Astrocyte of the spinal cord (primary cell): ENCODE results near the gene DDX4.

Experiments used
- DNase-seq: peaks from one replicate; pipeline ENCODE4 v3.0.0; 2011; ENCODE audit warnings: low read depth, low spot score
- H3K4me3 ChIP-seq: 2 replicates; pipeline ENCODE4 v1.5.1; 2011; ENCODE audit warnings: low read depth, mild to moderate bottlenecking, low read length, moderate library complexity
- in situ Hi-C: cut with HindIII; loops from 2 replicates; pipeline ENCODE4 v1.10.0; 2017; ENCODE audit warnings: low sequenced_read_pairs
- TF ChIP-seq, protein P1 (sequence below): IDR thresholded peaks from 2 replicates; pipeline ENCODE4 v1.5.1; 2012; ENCODE audit warnings: low read depth, mild to moderate bottlenecking, low read length, inconsistent platforms

The DDX4 gene

DNA sequence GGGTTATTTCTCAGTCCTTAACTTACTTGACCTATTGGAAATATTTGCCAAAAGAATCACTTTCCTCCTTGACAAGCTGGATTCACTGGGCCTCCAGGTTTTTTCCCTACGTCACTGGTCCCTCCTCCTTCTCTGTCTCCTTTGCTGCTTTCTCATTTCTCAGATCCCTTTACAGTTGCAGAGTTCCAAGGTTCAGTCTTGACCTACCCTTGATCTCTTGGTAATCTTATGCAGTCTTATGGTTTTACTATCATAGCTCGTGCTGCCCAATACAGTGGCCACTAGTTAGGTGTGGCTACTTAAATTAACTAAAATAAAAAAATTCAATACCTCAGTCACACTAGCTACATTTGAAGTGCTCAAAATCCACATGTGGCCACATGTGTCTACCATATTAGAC, 37.1 kb upstream of the DDX4 start:
- in situ Hi-C loops: no loop called here
- no peak overlapping the region for H3K4me3 ChIP-seq
- no peak for DNase-seq
- TF ChIP-seq, protein P1, sequence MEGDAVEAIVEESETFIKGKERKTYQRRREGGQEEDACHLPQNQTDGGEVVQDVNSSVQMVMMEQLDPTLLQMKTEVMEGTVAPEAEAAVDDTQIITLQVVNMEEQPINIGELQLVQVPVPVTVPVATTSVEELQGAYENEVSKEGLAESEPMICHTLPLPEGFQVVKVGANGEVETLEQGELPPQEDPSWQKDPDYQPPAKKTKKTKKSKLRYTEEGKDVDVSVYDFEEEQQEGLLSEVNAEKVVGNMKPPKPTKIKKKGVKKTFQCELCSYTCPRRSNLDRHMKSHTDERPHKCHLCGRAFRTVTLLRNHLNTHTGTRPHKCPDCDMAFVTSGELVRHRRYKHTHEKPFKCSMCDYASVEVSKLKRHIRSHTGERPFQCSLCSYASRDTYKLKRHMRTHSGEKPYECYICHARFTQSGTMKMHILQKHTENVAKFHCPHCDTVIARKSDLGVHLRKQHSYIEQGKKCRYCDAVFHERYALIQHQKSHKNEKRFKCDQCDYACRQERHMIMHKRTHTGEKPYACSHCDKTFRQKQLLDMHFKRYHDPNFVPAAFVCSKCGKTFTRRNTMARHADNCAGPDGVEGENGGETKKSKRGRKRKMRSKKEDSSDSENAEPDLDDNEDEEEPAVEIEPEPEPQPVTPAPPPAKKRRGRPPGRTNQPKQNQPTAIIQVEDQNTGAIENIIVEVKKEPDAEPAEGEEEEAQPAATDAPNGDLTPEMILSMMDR: no peak

DNA sequence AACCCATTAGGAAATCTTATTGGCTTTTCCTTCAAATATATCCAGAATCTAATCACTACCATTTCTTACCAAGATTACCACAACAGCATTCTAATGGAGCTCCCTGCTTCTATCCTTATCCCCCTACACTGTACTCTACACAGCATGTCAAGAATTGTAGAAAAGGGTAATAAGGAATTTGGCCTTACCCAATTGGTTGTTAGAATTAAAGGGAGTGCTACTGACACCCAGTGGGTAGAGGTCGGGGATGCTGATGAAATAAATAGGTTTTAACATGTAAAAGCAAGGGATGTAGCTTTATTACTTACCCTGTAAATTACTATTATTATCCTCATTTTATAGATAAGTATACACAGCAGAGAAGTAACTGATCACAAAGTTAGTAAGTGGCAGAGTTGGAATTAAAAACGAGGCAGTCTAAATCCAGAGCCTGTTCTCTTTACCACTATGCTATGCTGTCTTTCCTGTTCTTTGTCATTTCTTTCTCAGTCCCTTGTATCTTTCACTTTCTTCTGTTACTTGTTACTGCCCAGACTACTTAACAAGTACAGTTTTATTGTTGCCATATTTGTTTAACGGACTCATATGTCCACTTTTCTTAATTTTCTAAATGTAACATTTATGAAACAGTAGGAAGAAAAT, 36.3 kb upstream of the DDX4 start:
- TF ChIP-seq, protein P1: no peak
- no peak overlapping the region for H3K4me3 ChIP-seq
- in situ Hi-C loops: no loop called here
- no peak for DNase-seq

DNA sequence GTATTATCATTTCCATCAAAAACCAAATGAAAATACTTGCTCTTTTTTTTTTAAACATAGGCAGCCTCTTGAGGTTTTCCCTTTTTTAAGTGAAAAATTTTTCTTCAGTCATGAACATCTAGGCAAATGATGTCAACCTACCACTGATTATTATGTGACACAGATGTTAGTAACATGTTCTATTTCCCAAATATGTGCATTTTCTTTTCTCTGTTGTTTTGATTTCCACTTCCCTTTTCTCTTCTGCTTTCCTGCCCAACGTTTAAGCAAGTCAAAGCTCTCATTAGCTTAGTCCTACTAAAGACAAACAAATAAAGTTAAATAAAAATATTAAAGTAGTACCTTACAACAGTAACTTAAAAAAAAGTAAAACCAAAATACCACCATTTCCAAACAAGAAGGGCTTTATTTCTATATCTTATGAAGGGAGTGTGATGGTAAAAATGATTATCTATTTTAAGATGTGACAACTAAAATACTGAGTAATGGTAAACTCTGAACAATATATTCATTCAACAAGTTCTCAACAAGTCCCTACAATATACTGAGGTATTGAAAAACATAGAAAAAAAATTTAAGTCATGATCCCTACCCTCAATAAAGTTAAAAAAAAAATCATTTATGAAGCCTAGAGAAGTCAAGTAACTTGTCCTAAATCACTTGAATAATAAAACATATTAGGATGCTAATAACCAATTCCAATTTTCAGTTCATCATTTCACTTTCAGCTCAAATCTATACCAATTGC, 35.1 kb upstream of the DDX4 start:
- TF ChIP-seq, protein P1: no peak
- DNase-seq: no peak
- in situ Hi-C loops: no loop called here
- no peak overlapping the region for H3K4me3 ChIP-seq

DNA sequence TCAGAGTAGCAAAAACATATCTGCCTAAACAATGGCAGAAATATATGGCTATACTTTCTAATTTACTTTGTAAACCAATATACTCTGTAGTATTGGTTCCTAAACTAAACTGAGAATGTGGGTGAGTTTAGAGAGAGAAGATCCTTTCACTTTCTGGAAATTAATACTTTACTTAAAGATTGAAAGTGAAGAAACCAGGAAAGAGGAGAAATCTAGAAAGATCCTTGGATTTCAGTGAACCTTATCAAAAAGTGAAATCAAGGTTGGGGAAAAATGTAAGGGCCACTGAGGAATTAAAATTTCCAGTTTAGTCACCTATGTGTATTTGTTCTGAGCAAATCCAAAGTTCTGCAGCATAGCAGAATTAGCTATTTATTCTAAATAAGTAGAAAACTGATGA, 31.6 kb upstream of the DDX4 start:
- DNase-seq: no peak
- in situ Hi-C loops: no loop called here
- no peak overlapping the region for H3K4me3 ChIP-seq

DNA sequence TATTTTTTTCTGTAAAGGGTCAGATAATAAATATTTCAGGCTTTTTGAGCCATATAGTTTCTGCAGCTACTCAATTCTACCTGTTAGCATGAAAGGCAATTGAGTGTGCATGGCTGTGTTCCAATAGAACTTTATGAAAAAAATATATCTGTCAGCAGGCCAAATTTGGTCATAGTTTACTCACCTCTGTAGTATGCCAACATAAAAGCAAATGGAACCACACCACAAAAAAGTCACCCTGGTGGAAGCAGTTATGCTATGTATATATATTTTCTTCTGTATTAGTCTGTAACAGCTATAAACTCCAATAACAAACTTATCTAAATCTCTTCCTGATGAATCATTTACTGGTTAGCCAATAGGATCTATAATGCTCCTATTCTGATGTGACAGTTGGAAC, 29.1 kb upstream of the DDX4 start:
- H3K4me3 ChIP-seq: no peak overlapping the region
- in situ Hi-C loops: no loop called here
- TF ChIP-seq, protein P1: no peak
- DNase-seq: peak; percentile 8

More for the DNA sequence above, 31.6 kb upstream of the DDX4 start:
- TF ChIP-seq, protein P1: no peak

DNA sequence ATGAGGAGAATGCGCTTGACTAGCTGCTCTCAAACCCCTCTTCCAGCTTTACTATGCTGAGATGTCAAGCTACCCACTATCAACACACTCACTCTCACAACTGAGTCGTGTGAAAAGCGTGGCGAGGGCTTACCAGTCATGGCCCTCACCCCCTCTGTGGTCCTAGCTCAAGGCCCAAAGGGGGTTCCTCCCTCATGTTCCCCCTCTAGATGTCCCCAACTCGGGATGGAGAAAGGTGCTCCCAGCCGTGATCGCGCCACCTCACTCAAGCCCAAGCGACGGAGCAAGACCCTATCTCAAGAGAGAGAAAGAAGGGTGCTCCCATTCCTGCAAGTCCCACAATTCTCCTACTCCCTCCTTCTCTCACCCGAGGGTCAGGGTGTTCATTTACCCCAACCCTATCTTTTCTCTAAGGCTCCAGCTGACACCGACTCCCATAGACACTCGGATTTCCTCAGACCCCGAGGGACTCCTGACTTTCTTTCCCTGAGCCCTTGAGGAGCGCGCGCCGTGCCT, 26.3 kb upstream of the DDX4 start:
- no peak for DNase-seq
- H3K4me3 ChIP-seq: peak overlapping the region; percentile 79
- in situ Hi-C loops: no loop called here
- TF ChIP-seq, protein P1: no peak
